ENCODE measurements around the gene NFIB. TPM values are rescaled to one million over a fixed set of nuclear protein-coding genes. Genes with fewer than 3 reads are reported as not detected.

The NFIB gene
- total and polyA plus RNA-seq, 2 of the 8 experiments (the other 6 are each of a cell fraction or from before 2014, with no cell fraction given): 2.6 to 13.1 TPM

DNA sequence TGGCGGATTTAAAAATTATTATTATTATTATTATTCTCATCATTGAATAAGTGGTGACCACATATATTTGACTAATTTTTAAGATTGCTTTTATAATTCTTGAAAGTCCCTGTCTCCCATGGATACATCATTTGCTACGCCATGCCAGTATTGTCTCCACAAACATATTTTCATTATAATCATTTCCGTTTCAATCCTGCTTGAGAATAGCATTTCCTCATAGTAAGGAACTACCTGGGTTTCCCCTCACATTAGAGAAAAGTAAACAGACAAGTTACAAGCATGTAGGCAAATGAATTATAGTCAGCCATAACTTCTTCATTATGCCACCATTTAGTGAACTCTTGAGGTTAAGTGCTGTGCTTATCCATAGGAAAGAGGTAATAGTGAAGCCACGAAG lies 276.6 kb downstream of the NFIB start:
- no peaks in the 10 kb centered on the region for H3K36me3 ChIP-seq (ENCODE audit: control insufficient read depth in 2 of 4, insufficient read depth in 4 of 4, low read length in 3 of 4)
- H4K8ac ChIP-seq (ENCODE audit: extremely low read depth, insufficient read depth, low read length): no peak overlapping the region
- H3K23me2 ChIP-seq (ENCODE audit: low read depth, low read length): no peaks in the 10 kb centered on the region
- 91% methylated on average over 4 of the region's 4 CpGs; no CpG with 5 or more reads in 1 of the 2 experiments for WGBS, 2 experiments (ENCODE audit: extremely low coverage in 1 of 2, insufficient coverage in 1 of 2, insufficient read length in 1 of 2, insufficient replicate concordance in 2 of 2, low coverage in 1 of 2, low lambda C conversion rate in 2 of 2, missing lambda C conversion rate in 1 of 2)
- no peak for FAIRE-seq
- no peak overlapping the region for H2BK5ac ChIP-seq (ENCODE audit: low read depth, low read length)
- H3K23ac ChIP-seq (ENCODE audit: insufficient read length): no peak overlapping the region
- H3K9ac ChIP-seq (replicated peaks in 1 of 4; ENCODE audit: extremely low read depth in 1 of 4, low read depth in 3 of 4, low read length in 3 of 4): no peak overlapping the region
- no peaks in the 10 kb centered on the region for H3K4me1 ChIP-seq (replicated peaks in 1 of 4; ENCODE audit: control insufficient read depth in 3 of 4, insufficient read depth in 4 of 4, low read length in 3 of 4)
- no peak overlapping the region for H3K56ac ChIP-seq (replicated peaks; ENCODE audit: insufficient read length, low read depth, low read length)
- no peak overlapping the region for H3K4me2 ChIP-seq (ENCODE audit: insufficient read depth in 1 of 2, low read depth in 2 of 2, low read length in 2 of 2)
- H3K4me3 ChIP-seq (ENCODE audit: extremely low read depth in 1 of 4, insufficient read depth in 2 of 4, low read depth in 3 of 4, low read length in 4 of 4): no peak overlapping the region
- H3K79me2 ChIP-seq (ENCODE audit: control insufficient read depth in 1 of 2, insufficient read depth in 2 of 2, low read length in 2 of 2): no peaks in the 10 kb centered on the region
- ChIA-PET POLR2A (ENCODE audit: partially characterized antibody) (no interaction called here), CTCF (ENCODE audit: partially characterized antibody) (no interaction called here)
- H2BK15ac ChIP-seq (ENCODE audit: low read length): no peak overlapping the region
- H2AFZ ChIP-seq (ENCODE audit: low read length): no peak overlapping the region
- no peak overlapping the region for H4K91ac ChIP-seq (replicated peaks; ENCODE audit: insufficient read length, low read length)
- H2BK20ac ChIP-seq (ENCODE audit: low read length): no peak overlapping the region
- no peak overlapping the region for H2AK5ac ChIP-seq (ENCODE audit: low read depth, low read length)
- H2BK120ac ChIP-seq (replicated peaks; ENCODE audit: low read depth, low read length): no peak overlapping the region
- H3K18ac ChIP-seq (ENCODE audit: extremely low read depth, low read length): no peak overlapping the region
- no peaks in the 10 kb centered on the region for H3K79me1 ChIP-seq (ENCODE audit: low read depth, low read length)
- no peak overlapping the region for H4K5ac ChIP-seq (ENCODE audit: insufficient read length, low read depth, low read length)
- no peaks in the 10 kb centered on the region for H3K27me3 ChIP-seq (replicated peaks in 1 of 4; ENCODE audit: control insufficient read depth in 3 of 4, extremely low read depth in 1 of 4, insufficient read depth in 3 of 4, low read length in 3 of 4)
- DNase-seq (ENCODE audit: low read depth in 1 of 2, low spot score in 2 of 2): no peak
- H4K20me1 ChIP-seq (replicated peaks in 1 of 2; ENCODE audit: control insufficient read depth in 1 of 2, insufficient read depth in 2 of 2, low read length in 2 of 2): no peaks in the 10 kb centered on the region
- H3K27ac ChIP-seq (ENCODE audit: low read depth, low read length): no peak overlapping the region
- no peak overlapping the region for H2BK12ac ChIP-seq (ENCODE audit: low read depth, low read length)
- no peak overlapping the region for H3K14ac ChIP-seq (ENCODE audit: insufficient read length)
- no peak overlapping the region for H3K4ac ChIP-seq (replicated peaks; ENCODE audit: insufficient read length, low read depth, low read length)
- no peaks in the 10 kb centered on the region for H3K9me3 ChIP-seq (ENCODE audit: insufficient read depth in 2 of 2, low read depth in 1 of 2, low read length in 1 of 2)
- no peak for TF ChIP-seq SAP30 (IDR thresholded peaks at IDR 0.05; ENCODE audit: insufficient read depth, insufficient replicate concordance, low read length)
- no peak for TF ChIP-seq CREB1 (IDR thresholded peaks at IDR 0.05)
- TF ChIP-seq KDM1A (IDR thresholded peaks at IDR 0.05; ENCODE audit: borderline replicate concordance, low read length): no peak
- no peak for TF ChIP-seq CTCF (IDR thresholded peaks at IDR 0.05; ENCODE audit: control extremely low read depth in 1 of 3, insufficient read depth in 1 of 3, low read depth in 1 of 3, low read length in 3 of 3)
- TF ChIP-seq TAF1 (IDR thresholded peaks at IDR 0.05; ENCODE audit: low read depth, low read length): no peak
- TF ChIP-seq SIX5 (IDR thresholded peaks at IDR 0.05; ENCODE audit: low read depth, low read length): no peak
- no peak for TF ChIP-seq MAFK (IDR thresholded peaks at IDR 0.05; ENCODE audit: low read depth, low read length)
- TF ChIP-seq FOSL1 (IDR thresholded peaks at IDR 0.05; ENCODE audit: insufficient read depth, low read depth, low read length): no peak
- TF ChIP-seq GTF2F1 (IDR thresholded peaks at IDR 0.05; ENCODE audit: borderline replicate concordance, low read depth, low read length): no peak
- no peak for TF ChIP-seq EP300 (IDR thresholded peaks at IDR 0.05; ENCODE audit: borderline replicate concordance in 1 of 2, low read depth in 2 of 2, low read length in 2 of 2)
- no peak for TF ChIP-seq POU5F1 (IDR thresholded peaks at IDR 0.05; ENCODE audit: low read depth, low read length)
- TF ChIP-seq E2F6 (IDR thresholded peaks at IDR 0.05): no peak
